ENCODE data around the gene EML2.

The EML2 gene

GRCh38 chr19:45653634-45654033 lies 14.4 kb upstream of the EML2 start:
- Histone ChIP-seq H3K4me1 (no peaks in the 10 kb centered on the region), H3K27me3 (ENCODE audit: control insufficient read depth, insufficient read depth, low read length) (no peaks in the 10 kb centered on the region), H3K9ac (no peak overlapping the region), H3K4me3 (ENCODE audit: low read depth, low read length) (no peak overlapping the region), H3K4me2 (ENCODE audit: low read length) (no peak overlapping the region), H3K79me2 (no peaks in the 10 kb centered on the region), H3K36me3 (ENCODE audit: control insufficient read depth, insufficient read depth, low read length) (no peaks in the 10 kb centered on the region), H2AFZ (no peak overlapping the region), H3K27ac (no peak overlapping the region), H3K9me3 (ENCODE audit: control insufficient read depth, low read length) (no peaks in the 10 kb centered on the region)
- no peak for TF ChIP-seq CTCF (IDR thresholded peaks at IDR 0.05)

- Histone ChIP-seq H3K4me1 (no peaks in the 10 kb centered on the region), H3K9me3 (ENCODE audit: control insufficient read depth, low read length) (no peaks in the 10 kb centered on the region), H3K4me2 (ENCODE audit: low read length) (no peak overlapping the region)
These were observed 11.5 kb upstream of the EML2 start for GRCh38 chr19:45650722-45651121.

GRCh38 chr19:45646345-45646698 lies 7.1 kb upstream of the EML2 start:
- Histone ChIP-seq H3K36me3 (ENCODE audit: control insufficient read depth, insufficient read depth, low read length) (no peaks in the 10 kb centered on the region), H3K4me2 (ENCODE audit: low read length) (peak overlapping the region; percentile 63), H3K4me1 (peaks cover 6% of the 10 kb centered on the region), H2AFZ (no peak overlapping the region), H3K27me3 (ENCODE audit: control insufficient read depth, insufficient read depth, low read length) (no peaks in the 10 kb centered on the region), H3K9ac (no peak overlapping the region), H3K27ac (no peak overlapping the region), H3K79me2 (no peaks in the 10 kb centered on the region), H3K9me3 (ENCODE audit: control insufficient read depth, low read length) (no peaks in the 10 kb centered on the region), H3K4me3 (ENCODE audit: low read depth, low read length) (peak overlapping the region; percentile 43)
- TF ChIP-seq CTCF (IDR thresholded peaks at IDR 0.05) = no peak

More at GRCh38 chr19:45650722-45651121, 11.5 kb upstream of the EML2 start:
- Histone ChIP-seq H3K9ac (no peak overlapping the region), H3K79me2 (no peaks in the 10 kb centered on the region), H3K27ac (no peak overlapping the region), H3K27me3 (ENCODE audit: control insufficient read depth, insufficient read depth, low read length) (no peaks in the 10 kb centered on the region), H3K4me3 (ENCODE audit: low read depth, low read length) (no peak overlapping the region), H2AFZ (no peak overlapping the region), H3K36me3 (ENCODE audit: control insufficient read depth, insufficient read depth, low read length) (no peaks in the 10 kb centered on the region)
- no peak for TF ChIP-seq CTCF (IDR thresholded peaks at IDR 0.05)

GRCh38 chr19:45645631-45646344 lies 6.6 kb upstream of the EML2 start:
- peak overlapping the region; percentile 63 for H3K4me2 ChIP-seq (ENCODE audit: low read length)
- peaks cover 6% of the 10 kb centered on the region for H3K4me1 ChIP-seq
- no peak overlapping the region for H3K9ac ChIP-seq
- peak overlapping the region; percentile 43 for H3K4me3 ChIP-seq (ENCODE audit: low read depth, low read length)
- H3K79me2 ChIP-seq = no peaks in the 10 kb centered on the region
- H3K27ac ChIP-seq = no peak overlapping the region
- no peaks in the 10 kb centered on the region for H3K27me3 ChIP-seq (ENCODE audit: control insufficient read depth, insufficient read depth, low read length)
- no peaks in the 10 kb centered on the region for H3K36me3 ChIP-seq (ENCODE audit: control insufficient read depth, insufficient read depth, low read length)
- peak overlapping the region; percentile 70 for H2AFZ ChIP-seq
- TF ChIP-seq CTCF (IDR thresholded peaks at IDR 0.05) = no peak
- no peaks in the 10 kb centered on the region for H3K9me3 ChIP-seq (ENCODE audit: control insufficient read depth, low read length)

GRCh38 chr19:45645068-45645630 lies 6.0 kb upstream of the EML2 start:
- Histone ChIP-seq H3K27ac (no peak overlapping the region), H3K4me2 (ENCODE audit: low read length) (peak overlapping the region; percentile 63), H3K36me3 (ENCODE audit: control insufficient read depth, insufficient read depth, low read length) (no peaks in the 10 kb centered on the region), H2AFZ (peak overlapping the region; percentile 70), H3K9me3 (ENCODE audit: control insufficient read depth, low read length) (no peaks in the 10 kb centered on the region), H3K79me2 (no peaks in the 10 kb centered on the region), H3K9ac (no peak overlapping the region), H3K27me3 (ENCODE audit: control insufficient read depth, insufficient read depth, low read length) (no peaks in the 10 kb centered on the region), H3K4me1 (peaks cover 6% of the 10 kb centered on the region), H3K4me3 (ENCODE audit: low read depth, low read length) (peak overlapping the region; percentile 43)
- no peak for TF ChIP-seq CTCF (IDR thresholded peaks at IDR 0.05)
